Measurements from ENCODE around the gene BHLHE40. TPM values are rescaled to one million over a fixed set of nuclear protein-coding genes. Genes with fewer than 3 reads are reported as not detected.

BHLHE40 gene
- total and polyA plus RNA-seq, 9 donors = 28.6 to 264 (median 75.3) TPM

- Histone ChIP-seq H3K4me1 (ENCODE audit: insufficient read depth) (no peaks in the 10 kb centered on the region), H3K27ac (no peak overlapping the region), H3K4me3 (no peak overlapping the region), H3K36me3 (no peaks in the 10 kb centered on the region), H3K9me3 (no peaks in the 10 kb centered on the region), H3K27me3 (no peaks in the 10 kb centered on the region)
- TF ChIP-seq POLR2A (IDR thresholded peaks at IDR 0.05) (no peak), EP300 (IDR thresholded peaks at IDR 0.05) (no peak)
- TF ChIP-seq, protein P1, sequence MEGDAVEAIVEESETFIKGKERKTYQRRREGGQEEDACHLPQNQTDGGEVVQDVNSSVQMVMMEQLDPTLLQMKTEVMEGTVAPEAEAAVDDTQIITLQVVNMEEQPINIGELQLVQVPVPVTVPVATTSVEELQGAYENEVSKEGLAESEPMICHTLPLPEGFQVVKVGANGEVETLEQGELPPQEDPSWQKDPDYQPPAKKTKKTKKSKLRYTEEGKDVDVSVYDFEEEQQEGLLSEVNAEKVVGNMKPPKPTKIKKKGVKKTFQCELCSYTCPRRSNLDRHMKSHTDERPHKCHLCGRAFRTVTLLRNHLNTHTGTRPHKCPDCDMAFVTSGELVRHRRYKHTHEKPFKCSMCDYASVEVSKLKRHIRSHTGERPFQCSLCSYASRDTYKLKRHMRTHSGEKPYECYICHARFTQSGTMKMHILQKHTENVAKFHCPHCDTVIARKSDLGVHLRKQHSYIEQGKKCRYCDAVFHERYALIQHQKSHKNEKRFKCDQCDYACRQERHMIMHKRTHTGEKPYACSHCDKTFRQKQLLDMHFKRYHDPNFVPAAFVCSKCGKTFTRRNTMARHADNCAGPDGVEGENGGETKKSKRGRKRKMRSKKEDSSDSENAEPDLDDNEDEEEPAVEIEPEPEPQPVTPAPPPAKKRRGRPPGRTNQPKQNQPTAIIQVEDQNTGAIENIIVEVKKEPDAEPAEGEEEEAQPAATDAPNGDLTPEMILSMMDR (IDR thresholded peaks at IDR 0.05) = no peak
- WGBS, 3 donors = 89 to 91% (median 90%) methylated on average over 8 of the region's 8 CpGs
- intact Hi-C loops (cut with DNase I) = no loop called here
- DNase-seq = no peak
Observed at GRCh38 chr3:4996223-4996765, 17.1 kb downstream of the BHLHE40 start.

DNA sequence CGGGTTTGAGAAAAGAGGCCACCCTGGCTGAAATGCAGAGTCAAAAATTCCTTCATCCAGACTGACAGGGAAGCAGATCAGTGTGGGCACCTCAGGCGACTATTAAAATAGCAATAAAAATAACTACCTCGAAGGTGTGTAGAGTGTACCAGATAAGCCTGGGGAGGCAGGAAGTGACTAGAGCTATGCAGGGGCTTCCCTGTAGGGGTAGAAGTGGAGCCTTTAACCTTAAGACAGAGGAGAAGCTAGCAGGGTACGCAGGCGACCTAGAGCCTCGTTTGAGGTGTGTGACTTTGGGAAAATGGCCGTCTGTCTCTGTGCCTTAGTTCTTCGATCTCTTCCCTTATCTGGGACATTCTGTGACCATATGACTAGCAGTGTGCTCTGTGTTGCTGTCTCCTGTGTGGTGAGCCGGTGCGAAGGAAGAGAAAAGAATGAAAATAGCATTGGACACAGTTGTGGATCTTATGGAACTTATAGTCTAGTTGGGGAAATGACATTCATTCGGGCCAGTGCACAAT, 17.6 kb downstream of the BHLHE40 start:
- DNase-seq = no peak
- Histone ChIP-seq H3K27ac (no peak overlapping the region), H3K9me3 (no peaks in the 10 kb centered on the region), H3K4me3 (no peak overlapping the region), H3K27me3 (no peaks in the 10 kb centered on the region), H3K36me3 (no peaks in the 10 kb centered on the region), H3K4me1 (ENCODE audit: insufficient read depth) (no peaks in the 10 kb centered on the region)
- WGBS, 3 donors = 81 to 83% (median 81%) methylated on average over 11 of the region's 11 CpGs
- intact Hi-C loops (cut with DNase I) = no loop called here
- no peak for TF ChIP-seq POLR2A (IDR thresholded peaks at IDR 0.05)

DNA sequence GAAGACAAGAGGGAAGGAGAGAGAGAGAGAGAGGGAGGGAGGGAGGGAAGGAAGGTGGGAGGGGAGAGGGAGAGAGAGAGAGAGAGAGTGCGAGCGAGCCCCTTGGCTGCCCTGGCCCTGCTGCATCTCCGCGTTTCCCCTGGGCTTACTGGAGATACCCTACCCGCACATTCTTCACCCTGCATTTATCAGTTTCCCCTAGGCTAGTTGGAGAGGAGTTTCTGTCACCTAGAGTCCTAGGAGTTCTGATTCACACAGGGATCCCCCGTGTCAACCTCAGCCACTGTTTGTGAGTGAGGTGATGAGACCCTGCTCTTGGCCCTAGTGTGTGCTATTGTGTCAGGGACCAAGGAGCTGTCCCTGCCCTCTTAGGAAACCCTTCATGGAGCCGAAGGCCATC, 18.7 kb downstream of the BHLHE40 start:
- no peak for TF ChIP-seq POLR2A (IDR thresholded peaks at IDR 0.05)
- TF ChIP-seq, protein P1 (IDR thresholded peaks at IDR 0.05) = no peak
- TF ChIP-seq EP300 (IDR thresholded peaks at IDR 0.05) = no peak
- Histone ChIP-seq H3K36me3 (no peaks in the 10 kb centered on the region), H3K27ac (no peak overlapping the region)

DNA sequence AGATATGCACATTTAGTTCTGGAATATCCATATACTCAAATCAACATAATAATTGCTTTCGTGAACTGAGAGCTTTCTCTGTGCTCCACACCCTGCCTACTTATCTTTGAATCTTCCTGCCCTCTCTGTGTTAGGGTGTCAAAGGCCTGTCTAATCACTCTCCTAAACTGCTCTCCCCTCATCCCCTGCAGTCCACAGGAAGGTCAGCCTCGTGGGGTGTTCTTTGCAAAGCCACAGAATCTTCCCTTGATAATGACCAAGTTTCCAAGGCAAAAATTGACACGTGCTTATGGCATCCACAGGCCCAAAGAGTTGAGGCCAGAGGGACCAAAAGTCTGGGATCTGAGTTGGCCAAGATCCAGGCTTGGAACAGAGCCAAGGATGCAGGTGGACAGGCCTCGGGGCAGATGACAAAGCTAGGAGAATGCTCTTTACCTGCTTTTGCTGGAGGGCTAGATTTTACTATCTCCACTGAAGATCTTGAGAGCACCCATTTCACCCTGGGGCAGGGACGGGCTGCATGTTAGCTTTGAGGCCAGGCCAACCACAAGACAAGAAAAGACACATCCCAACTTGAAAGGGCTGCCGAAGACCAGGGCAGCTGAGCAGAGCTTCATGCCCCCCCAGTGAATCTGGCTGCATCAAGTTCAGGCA, 20.4 kb downstream of the BHLHE40 start:
- TF ChIP-seq POLR2A (IDR thresholded peaks at IDR 0.05) = no peak
- TF ChIP-seq EP300 (IDR thresholded peaks at IDR 0.05) = no peak
- Histone ChIP-seq H3K4me1 (ENCODE audit: insufficient read depth) (no peaks in the 10 kb centered on the region), H3K36me3 (no peaks in the 10 kb centered on the region), H3K27me3 (no peaks in the 10 kb centered on the region), H3K4me3 (no peak overlapping the region), H3K9me3 (no peaks in the 10 kb centered on the region), H3K27ac (no peak overlapping the region)
- intact Hi-C loops (cut with DNase I) = no loop called here
- no peak for DNase-seq
- 59 to 64% (median 60%) methylated on average over 6 of the region's 6 CpGs for WGBS, 3 donors

More for the DNA sequence above, 18.7 kb downstream of the BHLHE40 start:
- DNase-seq = no peak
- intact Hi-C loops (cut with DNase I) = no loop called here
- H3K27me3 ChIP-seq = no peaks in the 10 kb centered on the region
- H3K4me1 ChIP-seq (ENCODE audit: insufficient read depth) = no peaks in the 10 kb centered on the region
- no peak overlapping the region for H3K4me3 ChIP-seq
- H3K9me3 ChIP-seq = no peaks in the 10 kb centered on the region
- 83 to 89% (median 86%) methylated on average over 7 of the region's 7 CpGs for WGBS, 3 donors

- no peak overlapping the region for H3K27ac ChIP-seq
- no peaks in the 10 kb centered on the region for H3K27me3 ChIP-seq
- no peak for DNase-seq
- H3K4me3 ChIP-seq = no peak overlapping the region
- WGBS, 3 donors = 88 to 94% (median 91%) methylated on average over 4 of the region's 4 CpGs
- no peaks in the 10 kb centered on the region for H3K9me3 ChIP-seq
- no peak for TF ChIP-seq EP300 (IDR thresholded peaks at IDR 0.05)
- TF ChIP-seq, protein P1 (IDR thresholded peaks at IDR 0.05) = no peak
- no peak for TF ChIP-seq POLR2A (IDR thresholded peaks at IDR 0.05)
- intact Hi-C loops (cut with DNase I) = no loop called here
- no peaks in the 10 kb centered on the region for H3K4me1 ChIP-seq (ENCODE audit: insufficient read depth)
- no peaks in the 10 kb centered on the region for H3K36me3 ChIP-seq
Observed at GRCh38 chr3:5001135-5001534, 21.9 kb downstream of the BHLHE40 start.
